ENCODE data around the gene PGF.

GRCh38 chr14:74964787-74965485, 9.5 kb upstream of the PGF start:
- no peak for TF ChIP-seq CTCF (IDR thresholded peaks at IDR 0.05)
- TF ChIP-seq POLR2A (IDR thresholded peaks at IDR 0.05), result no peak

All from esophagus squamous epithelium (tissue), 4 donors.